IPS DF 6.9 (cell line): ENCODE measurements around the gene GREM2.

ENCODE experiments used
- DNase-seq: peaks from one replicate; pipeline ENCODE4 v3.0.0-alpha.2; 2013; ENCODE audit warnings: low read depth, low spot score
- H3K27ac ChIP-seq: one replicate; pipeline ENCODE4 v1.5.1; 2013; ENCODE audit warnings: low read length, control low read depth
- H3K27me3 ChIP-seq: 2 replicates; pipeline ENCODE4 v1.6.1; 2013; ENCODE audit warnings: mild to moderate bottlenecking, low read length; ENCODE audit not compliant: control insufficient read depth, insufficient read depth
- H3K36me3 ChIP-seq: 2 replicates; pipeline ENCODE4 v1.6.1; 2013; ENCODE audit warnings: low read length; ENCODE audit not compliant: control insufficient read depth, insufficient read depth
- H3K4me1 ChIP-seq: 2 replicates; pipeline ENCODE4 v1.6.1; 2013; ENCODE audit warnings: low read length; ENCODE audit not compliant: control insufficient read depth, insufficient read depth
- H3K4me3 ChIP-seq: 2 replicates; pipeline ENCODE4 v1.5.1; 2013; ENCODE audit warnings: mild to moderate bottlenecking, low read length
- H3K9me3 ChIP-seq: 2 replicates; pipeline ENCODE4 v1.6.1; 2013; ENCODE audit warnings: low read length, inconsistent platforms; ENCODE audit not compliant: control insufficient read depth, insufficient read depth
- WGBS: extraction: QIAGEN DNeasy Blood & Tissue Kit; methylation state at CpG from one replicate; pipeline ENCODE4 v1.1.7; 2013; ENCODE audit warnings: mixed read lengths, missing lambda C conversion rate; ENCODE audit not compliant: insufficient read length, insufficient coverage; 5-methylcytosine and 5-hydroxymethylcytosine counted together

Gene GREM2

GRCh38 chr1:240611619-240612480, at the start of gene GREM2:
Gene GREM2 (minus strand): TSS chr1:240612155. CDS start chr1:240493475, 118,680 bp downstream.
- DNase-seq, result no peak
- H3K4me3 ChIP-seq, result peak within 1 kb of the TSS; percentile 27; the same call in 1 of the 2 replicates
- H3K4me1 ChIP-seq, result no peaks in the 10 kb centered on the region
- no peaks in the 10 kb centered on the region for H3K27me3 ChIP-seq
- H3K9me3 ChIP-seq, result no peaks in the 10 kb centered on the region
- no peaks in the 10 kb centered on the region for H3K36me3 ChIP-seq
- no peak within 1 kb of the TSS for H3K27ac ChIP-seq
- WGBS, result no CpG with 5 or more reads among the region's 40 CpGs

GRCh38 chr1:240658312-240658960, 46.5 kb upstream of the GREM2 start:
- Histone ChIP-seq H3K27ac (no peak overlapping the region), H3K9me3 (no peaks in the 10 kb centered on the region), H3K27me3 (no peaks in the 10 kb centered on the region), H3K4me1 (no peaks in the 10 kb centered on the region), H3K4me3 (no peak overlapping the region), H3K36me3 (no peaks in the 10 kb centered on the region)
- no CpG with 5 or more reads among the region's 12 CpGs for WGBS
- DNase-seq, result no peak

GRCh38 chr1:240656531-240656930, 44.6 kb upstream of the GREM2 start:
- Histone ChIP-seq H3K36me3 (no peaks in the 10 kb centered on the region), H3K4me1 (no peaks in the 10 kb centered on the region), H3K27ac (no peak overlapping the region), H3K9me3 (no peaks in the 10 kb centered on the region), H3K27me3 (no peaks in the 10 kb centered on the region), H3K4me3 (no peak overlapping the region)
- DNase-seq, result no peak
- no CpG with 5 or more reads among the region's 4 CpGs for WGBS

DNA sequence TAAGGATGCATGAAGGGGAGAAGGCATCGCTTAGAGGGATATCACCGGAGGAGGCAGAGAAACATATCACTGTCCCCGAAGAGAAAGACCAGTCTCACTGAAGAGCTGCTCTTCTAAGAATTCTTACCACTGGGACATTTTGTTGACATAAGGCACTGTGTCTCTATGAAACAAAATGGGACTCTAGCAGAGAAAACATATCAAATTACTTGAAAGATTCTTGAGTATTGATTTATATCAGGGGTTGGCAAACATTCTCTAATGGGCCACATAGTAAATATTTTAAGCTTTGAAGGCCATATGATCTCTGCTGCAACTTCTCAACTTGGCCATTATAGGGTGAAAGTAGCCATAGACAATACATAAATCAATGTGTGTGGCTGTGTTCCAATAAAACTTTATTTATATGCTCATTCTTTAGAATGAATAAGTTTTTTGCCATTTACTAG, 41.0 kb upstream of the GREM2 start:
- Histone ChIP-seq H3K4me3 (no peak overlapping the region), H3K36me3 (no peaks in the 10 kb centered on the region), H3K27me3 (no peaks in the 10 kb centered on the region), H3K9me3 (no peaks in the 10 kb centered on the region), H3K27ac (no peak overlapping the region), H3K4me1 (no peaks in the 10 kb centered on the region)
- DNase-seq, result no peak
- no CpG with 5 or more reads among the region's 3 CpGs for WGBS

- H3K4me1 ChIP-seq, result no peaks in the 10 kb centered on the region
- no CpG with 5 or more reads among the region's 8 CpGs for WGBS
- H3K27me3 ChIP-seq, result no peaks in the 10 kb centered on the region
- H3K9me3 ChIP-seq, result no peaks in the 10 kb centered on the region
- H3K4me3 ChIP-seq, result no peak overlapping the region
- no peaks in the 10 kb centered on the region for H3K36me3 ChIP-seq
- no peak overlapping the region for H3K27ac ChIP-seq
- DNase-seq, result no peak
Observed at GRCh38 chr1:240652549-240652948, 40.6 kb upstream of the GREM2 start.

DNA sequence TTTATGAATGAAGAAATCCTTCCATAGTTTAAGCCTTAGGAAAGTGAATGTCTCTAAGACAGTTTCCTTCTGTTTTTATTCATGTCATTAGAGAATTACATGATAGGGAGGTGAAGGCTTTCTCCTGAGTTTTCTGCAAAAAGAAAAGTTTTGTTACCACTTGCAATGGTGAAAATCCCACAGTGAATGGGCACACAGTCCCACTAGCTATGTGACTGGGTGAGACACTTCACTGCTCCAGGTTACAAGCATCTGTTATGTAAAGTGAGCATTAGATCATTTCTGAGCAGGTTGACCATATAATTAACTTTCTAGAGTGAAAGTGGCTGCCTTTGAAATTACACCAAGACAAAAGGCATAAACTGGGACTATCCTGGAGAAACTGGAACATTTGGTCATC, 38.9 kb upstream of the GREM2 start:
- H3K9me3 ChIP-seq, result no peaks in the 10 kb centered on the region
- H3K27ac ChIP-seq, result no peak overlapping the region
- H3K27me3 ChIP-seq, result no peaks in the 10 kb centered on the region
- no peak overlapping the region for H3K4me3 ChIP-seq
- no peaks in the 10 kb centered on the region for H3K4me1 ChIP-seq
- H3K36me3 ChIP-seq, result no peaks in the 10 kb centered on the region
- DNase-seq, result no peak

DNA sequence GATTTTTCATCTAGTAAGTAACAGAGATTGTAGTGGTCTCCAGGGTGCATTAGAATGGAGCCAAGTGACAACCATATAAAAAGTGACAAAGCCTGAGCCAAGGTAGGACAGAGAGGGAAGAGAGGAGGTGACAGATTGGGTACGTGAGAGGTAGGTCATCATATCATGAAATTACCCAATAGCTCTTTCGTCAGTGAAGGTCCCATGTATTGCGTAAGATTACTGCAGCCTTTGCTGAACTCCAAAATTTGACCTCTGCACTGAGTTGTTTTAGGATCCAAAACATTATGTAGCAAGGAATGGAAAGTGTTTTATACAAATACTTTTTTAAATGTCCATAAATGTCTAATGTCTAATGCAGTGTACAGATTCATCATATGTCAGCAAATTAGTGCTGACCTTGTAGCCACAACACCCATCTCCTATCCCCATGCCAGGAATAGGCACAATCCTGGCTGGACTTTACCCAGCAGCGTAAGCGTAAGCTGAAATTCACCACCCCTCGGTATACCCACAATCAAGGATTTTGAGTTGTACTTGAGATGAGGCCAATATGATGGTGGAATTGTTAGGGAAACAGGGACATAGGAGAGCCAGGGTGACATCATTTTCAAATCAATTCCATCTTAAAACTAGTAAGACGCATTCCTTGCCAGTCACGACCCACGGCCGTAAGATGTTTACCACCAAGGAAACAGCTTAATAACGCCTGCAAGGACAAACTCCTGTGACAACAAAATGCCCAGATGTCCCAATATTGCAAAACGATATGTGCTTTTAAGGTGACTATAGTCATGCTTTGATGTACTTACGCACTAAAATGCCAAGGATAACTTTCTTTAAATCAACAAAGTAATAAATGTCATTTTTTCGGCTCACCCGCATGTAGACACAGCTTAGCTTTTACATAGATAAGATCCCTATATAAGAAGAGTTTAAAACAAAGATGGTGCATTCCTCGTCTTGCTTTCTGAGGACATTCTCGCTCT, 38.1 kb upstream of the GREM2 start:
- H3K9me3 ChIP-seq, result no peaks in the 10 kb centered on the region
- WGBS, result no CpG with 5 or more reads among the region's 17 CpGs
- no peak overlapping the region for H3K4me3 ChIP-seq
- no peaks in the 10 kb centered on the region for H3K27me3 ChIP-seq
- no peak for DNase-seq
- no peaks in the 10 kb centered on the region for H3K36me3 ChIP-seq
- H3K27ac ChIP-seq, result no peak overlapping the region
- H3K4me1 ChIP-seq, result no peaks in the 10 kb centered on the region

GRCh38 chr1:240646571-240647240, 34.8 kb upstream of the GREM2 start:
- no peak for DNase-seq

GRCh38 chr1:240644732-240645131, 32.8 kb upstream of the GREM2 start:
- no peaks in the 10 kb centered on the region for H3K27me3 ChIP-seq
- no peaks in the 10 kb centered on the region for H3K36me3 ChIP-seq
- H3K9me3 ChIP-seq, result no peaks in the 10 kb centered on the region
- DNase-seq, result no peak
- no peaks in the 10 kb centered on the region for H3K4me1 ChIP-seq
- no peak overlapping the region for H3K27ac ChIP-seq
- no peak overlapping the region for H3K4me3 ChIP-seq
- WGBS, result no CpG with 5 or more reads among the region's 6 CpGs

More at GRCh38 chr1:240646571-240647240, 34.8 kb upstream of the GREM2 start:
- H3K27ac ChIP-seq, result no peak overlapping the region
- no CpG with 5 or more reads among the region's 7 CpGs for WGBS
- H3K36me3 ChIP-seq, result no peaks in the 10 kb centered on the region
- H3K27me3 ChIP-seq, result no peaks in the 10 kb centered on the region
- no peaks in the 10 kb centered on the region for H3K9me3 ChIP-seq
- H3K4me3 ChIP-seq, result no peak overlapping the region
- no peaks in the 10 kb centered on the region for H3K4me1 ChIP-seq
